WTC11 (cell line): ENCODE data around the gene PLK2.

Experiments
- ATF1 ChIP-seq: sonication (generic); formaldehyde crosslinking; IDR thresholded peaks from 2 replicates; pipeline ENCODE4 v1.8.1; 2023; ENCODE audit warnings: mild to moderate bottlenecking, moderate library complexity, missing genetic modification reagents
- CTCF ChIP-seq: fragments of 200-600 bp; IDR thresholded peaks from 2 replicates; pipeline ENCODE4 v1.8.0; 2022; ENCODE audit warnings: antibody characterized with exemption

GRCh38 chr5:58505971-58506640 lies 46.2 kb upstream of the PLK2 start:
- TF ChIP-seq CTCF = no peak
- TF ChIP-seq ATF1 (CRISPR knock-in tag) = no peak
